ENCODE data around the gene LIMS2. TPM values are rescaled to one million over a fixed set of nuclear protein-coding genes. Genes with fewer than 3 reads are reported as not detected.
A peak's percentile ranks its signal among the peaks of the same experiment; 100 is the strongest.

The LIMS2 gene
- polyA plus RNA-seq, 2 donors: 32.4 to 58.4 TPM

DNA sequence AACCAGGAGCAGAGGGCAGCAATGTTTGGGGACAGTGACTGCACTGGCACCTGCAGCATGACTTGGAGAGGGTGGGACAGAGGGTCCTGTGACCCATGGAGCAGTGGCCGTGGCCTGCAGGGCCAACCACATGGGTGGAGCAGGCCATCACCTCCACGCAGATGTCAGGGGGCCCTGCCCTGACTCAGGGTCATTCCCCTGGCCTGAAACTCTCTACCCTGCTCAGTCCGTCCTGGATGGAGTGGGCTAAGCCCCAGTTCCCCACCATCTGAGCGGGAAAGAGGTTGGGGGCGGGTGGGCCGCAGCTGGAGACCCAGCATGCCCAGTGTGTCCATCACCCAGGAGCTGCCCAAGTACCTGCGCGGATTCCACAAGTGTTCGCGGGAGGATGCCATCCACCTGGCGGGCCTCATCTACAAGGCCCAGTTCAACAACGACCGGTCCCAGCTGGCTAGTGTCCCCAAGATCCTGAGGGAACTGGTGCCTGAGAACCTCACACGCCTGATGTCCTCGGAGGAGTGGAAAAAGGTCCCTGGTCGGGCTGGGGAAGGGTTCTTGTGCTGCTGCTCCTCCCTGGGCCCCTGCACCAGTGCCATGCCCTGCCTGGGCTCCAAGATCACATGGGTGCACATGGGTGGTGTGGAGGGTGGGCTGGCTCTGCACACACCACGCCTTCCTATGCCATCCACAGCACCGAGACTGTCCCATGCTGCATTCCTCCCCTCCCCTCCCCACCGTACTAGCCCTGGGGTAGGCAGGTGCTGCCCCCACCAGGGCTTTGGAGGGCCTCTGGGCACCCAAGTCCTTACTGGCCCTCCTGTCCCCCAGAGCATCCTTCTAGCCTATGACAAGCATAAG lies 39.7 kb downstream of the LIMS2 start:
- WGBS, 2 donors: 89 to 93% methylated on average over 19 of the region's 19 CpGs
- H3K4me1 ChIP-seq (ENCODE audit: control insufficient read depth in 2 of 2, insufficient read depth in 2 of 2, low read length in 1 of 2): peaks cover 15 to 16% of the 10 kb centered on the region in 2 donors
- no peak overlapping the region for H3K4me3 ChIP-seq (ENCODE audit: low read depth in 1 of 2, low read length in 2 of 2)
- H3K27me3 ChIP-seq (ENCODE audit: control insufficient read depth in 1 of 2, insufficient read depth in 2 of 2, low read length in 2 of 2): no peaks in the 10 kb centered on the region
- no peaks in the 10 kb centered on the region for H3K36me3 ChIP-seq (ENCODE audit: control insufficient read depth in 2 of 2, insufficient read depth in 2 of 2, low read length in 1 of 2)
- no peaks in the 10 kb centered on the region for H3K9me3 ChIP-seq (ENCODE audit: control insufficient read depth in 2 of 2, insufficient read depth in 1 of 2, low read depth in 1 of 2, low read length in 1 of 2)
- no peak overlapping the region for H3K27ac ChIP-seq (ENCODE audit: low read depth in 2 of 2, low read length in 1 of 2)

DNA sequence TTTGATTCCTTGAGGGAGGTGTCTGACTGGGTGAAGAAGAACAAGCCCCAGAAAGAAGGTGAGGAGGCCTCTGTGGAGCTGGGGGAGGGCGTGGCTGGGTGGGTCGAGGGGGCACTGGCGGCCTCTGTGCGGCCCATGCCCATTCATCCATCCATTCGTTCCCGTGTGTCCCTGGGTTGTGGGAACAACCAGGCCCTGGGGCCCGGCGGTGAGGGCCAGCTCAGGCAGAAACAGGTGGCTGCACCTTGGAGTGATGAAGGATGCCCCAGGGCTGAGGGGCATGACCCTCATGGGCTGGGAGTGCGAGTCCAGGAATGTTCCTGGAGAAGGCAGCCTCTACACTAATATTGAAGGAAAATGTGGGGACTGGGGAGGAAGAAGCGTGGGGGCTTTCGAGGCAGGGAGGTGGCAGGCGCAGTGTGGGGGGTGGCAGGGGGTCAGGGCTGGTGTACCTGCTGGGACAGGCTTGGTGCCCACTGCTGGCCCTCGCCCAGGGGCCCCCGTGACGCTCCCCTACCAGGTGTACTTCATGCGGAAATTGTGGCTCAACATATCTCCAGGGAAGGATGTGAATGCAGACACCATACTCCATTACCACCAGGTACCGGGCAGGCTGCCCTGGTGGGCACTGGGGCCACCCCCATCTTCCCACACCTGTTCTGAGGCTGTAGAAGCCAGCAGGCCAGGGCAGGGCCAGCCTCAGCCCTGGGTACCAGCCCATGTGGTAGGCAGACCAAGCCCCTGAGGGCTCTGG lies 40.5 kb downstream of the LIMS2 start:
- 85% methylated on average over 17 of the region's 17 CpGs for WGBS, 2 donors
- H3K9me3 ChIP-seq (ENCODE audit: control insufficient read depth in 2 of 2, insufficient read depth in 1 of 2, low read depth in 1 of 2, low read length in 1 of 2): no peaks in the 10 kb centered on the region
- no peaks in the 10 kb centered on the region for H3K36me3 ChIP-seq (ENCODE audit: control insufficient read depth in 2 of 2, insufficient read depth in 2 of 2, low read length in 1 of 2)
- peaks cover 12 to 15% of the 10 kb centered on the region in 2 donors for H3K4me1 ChIP-seq (ENCODE audit: control insufficient read depth in 2 of 2, insufficient read depth in 2 of 2, low read length in 1 of 2)
- H3K27ac ChIP-seq (ENCODE audit: low read depth in 2 of 2, low read length in 1 of 2): no peak overlapping the region
- no peaks in the 10 kb centered on the region for H3K27me3 ChIP-seq (ENCODE audit: control insufficient read depth in 1 of 2, insufficient read depth in 2 of 2, low read length in 2 of 2)
- H3K4me3 ChIP-seq (ENCODE audit: low read depth in 1 of 2, low read length in 2 of 2): no peak overlapping the region

DNA sequence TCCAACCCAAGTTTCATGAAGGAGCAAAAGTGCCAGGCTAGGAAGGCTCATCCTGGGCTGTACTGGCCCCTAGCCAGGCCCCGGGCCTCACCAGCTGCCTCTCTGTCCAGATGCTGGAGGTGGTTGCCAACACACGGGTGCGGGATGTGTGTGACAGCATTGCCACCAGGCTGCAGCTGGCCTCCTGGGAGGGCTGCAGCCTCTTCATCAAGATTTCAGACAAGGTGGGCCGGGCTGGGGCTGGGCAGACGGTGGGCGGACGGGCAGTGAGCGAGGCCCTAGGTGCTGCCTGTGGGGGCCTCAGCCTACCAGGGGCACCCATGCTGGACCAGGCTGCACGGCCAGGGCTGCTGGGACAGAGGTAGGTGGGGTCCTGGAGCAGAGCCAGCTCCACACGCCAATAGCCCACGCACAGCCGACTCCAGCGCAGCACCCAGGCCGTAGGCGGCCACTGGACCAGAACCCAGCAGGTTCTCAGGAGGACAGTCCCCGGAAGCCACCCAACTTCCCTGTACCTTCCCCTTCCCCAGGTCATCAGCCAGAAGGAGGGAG lies 41.2 kb downstream of the LIMS2 start:
- Histone ChIP-seq H3K27me3 (ENCODE audit: control insufficient read depth in 1 of 2, insufficient read depth in 2 of 2, low read length in 2 of 2) (no peaks in the 10 kb centered on the region), H3K4me3 (ENCODE audit: low read depth in 1 of 2, low read length in 2 of 2) (no peak overlapping the region), H3K9me3 (ENCODE audit: control insufficient read depth in 2 of 2, insufficient read depth in 1 of 2, low read depth in 1 of 2, low read length in 1 of 2) (no peaks in the 10 kb centered on the region), H3K4me1 (ENCODE audit: control insufficient read depth in 2 of 2, insufficient read depth in 2 of 2, low read length in 1 of 2) (peaks cover 8 to 13% of the 10 kb centered on the region in 2 donors), H3K27ac (ENCODE audit: low read depth in 2 of 2, low read length in 1 of 2) (peak overlapping the region in 1 of 2 donors; percentile 14), H3K36me3 (ENCODE audit: control insufficient read depth in 2 of 2, insufficient read depth in 2 of 2, low read length in 1 of 2) (no peaks in the 10 kb centered on the region)
- 67 to 77% methylated on average over 16 of the region's 16 CpGs for WGBS, 2 donors

DNA sequence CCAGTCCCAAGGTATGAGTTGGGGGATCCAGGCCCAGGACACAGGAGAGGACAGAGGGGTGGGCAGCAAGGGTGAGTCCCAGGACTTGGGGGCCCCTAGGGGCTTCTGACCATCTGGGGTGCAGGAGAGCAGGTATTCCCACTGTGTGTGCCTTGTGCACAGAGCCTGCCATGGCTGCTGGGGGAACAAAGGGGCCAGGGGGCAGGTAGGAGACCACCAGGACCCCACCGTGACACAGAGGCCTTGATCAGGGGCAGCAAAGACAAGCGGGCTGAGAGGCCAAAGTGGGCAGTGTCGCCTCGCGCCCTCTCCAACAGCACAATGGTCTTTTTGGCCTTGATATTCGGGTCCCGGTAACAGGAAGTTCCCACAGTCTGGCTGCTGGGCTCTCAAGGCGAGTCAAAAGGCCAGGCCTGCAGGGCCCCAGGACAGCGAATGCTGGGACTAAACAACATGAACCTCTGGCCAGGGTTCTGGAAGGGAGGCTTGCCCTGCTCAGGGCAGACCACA lies 41.7 kb downstream of the LIMS2 start:
- Histone ChIP-seq H3K27me3 (ENCODE audit: control insufficient read depth in 1 of 2, insufficient read depth in 2 of 2, low read length in 2 of 2) (no peaks in the 10 kb centered on the region), H3K36me3 (ENCODE audit: control insufficient read depth in 2 of 2, insufficient read depth in 2 of 2, low read length in 1 of 2) (no peaks in the 10 kb centered on the region), H3K9me3 (ENCODE audit: control insufficient read depth in 2 of 2, insufficient read depth in 1 of 2, low read depth in 1 of 2, low read length in 1 of 2) (no peaks in the 10 kb centered on the region), H3K27ac (ENCODE audit: low read depth in 2 of 2, low read length in 1 of 2) (peak overlapping the region in 1 of 2 donors; percentile 14), H3K4me1 (ENCODE audit: control insufficient read depth in 2 of 2, insufficient read depth in 2 of 2, low read length in 1 of 2) (peaks cover 8 to 13% of the 10 kb centered on the region in 2 donors), H3K4me3 (ENCODE audit: low read depth in 1 of 2, low read length in 2 of 2) (no peak overlapping the region)
- 71 to 73% methylated on average over 9 of the region's 9 CpGs for WGBS, 2 donors

DNA sequence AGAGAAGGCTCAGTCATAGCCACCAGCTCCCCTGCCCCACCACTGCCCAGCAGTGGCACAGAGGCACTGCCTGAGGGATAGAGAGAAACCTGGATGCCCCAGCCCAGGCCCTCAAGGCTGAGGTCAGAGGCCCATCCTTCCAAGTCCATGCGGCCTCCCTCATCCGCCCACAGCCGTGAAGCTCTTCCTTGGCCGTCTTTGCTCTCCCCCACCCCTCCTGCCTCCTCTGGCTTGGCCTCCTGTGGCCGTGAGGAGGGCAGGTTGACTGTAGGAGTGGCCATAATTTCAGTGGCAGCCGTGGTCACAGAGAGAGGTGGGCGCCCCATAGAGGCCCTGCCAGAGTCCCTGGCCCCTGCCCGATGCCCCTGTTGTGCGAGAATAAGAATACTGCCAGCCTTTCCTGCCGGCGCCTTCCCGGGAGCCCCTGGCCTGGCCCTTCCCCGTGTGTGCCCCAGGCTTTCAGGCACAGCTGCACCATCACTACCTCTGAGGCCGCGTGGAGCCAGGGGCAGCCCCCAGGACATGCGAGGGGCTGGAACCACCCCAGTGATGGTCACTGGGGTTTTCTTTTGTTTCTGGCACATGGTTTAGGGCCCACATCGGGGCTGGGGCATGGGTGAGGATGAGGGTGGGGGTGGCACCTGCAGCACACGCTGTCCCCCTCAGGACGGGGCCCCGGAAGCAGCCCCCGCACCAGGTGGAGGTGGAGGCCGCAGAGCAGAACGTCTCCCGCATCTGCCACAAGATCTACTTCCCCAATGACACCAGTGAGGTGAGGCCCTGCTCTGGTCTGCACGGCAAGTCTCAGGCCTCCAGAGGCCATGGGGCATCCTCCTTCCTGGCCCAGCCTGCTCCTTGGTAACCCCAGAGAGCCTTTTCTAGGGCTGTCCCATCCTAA lies 42.5 kb downstream of the LIMS2 start:
- no peak overlapping the region for H3K27ac ChIP-seq (ENCODE audit: low read depth in 2 of 2, low read length in 1 of 2)
- H3K4me1 ChIP-seq (ENCODE audit: control insufficient read depth in 2 of 2, insufficient read depth in 2 of 2, low read length in 1 of 2): peaks cover 5 to 8% of the 10 kb centered on the region in 2 donors
- H3K36me3 ChIP-seq (ENCODE audit: control insufficient read depth in 2 of 2, insufficient read depth in 2 of 2, low read length in 1 of 2): no peaks in the 10 kb centered on the region
- WGBS, 2 donors: 79 to 82% methylated on average over 24 to 25 of the region's 25 CpGs
- H3K4me3 ChIP-seq (ENCODE audit: low read depth in 1 of 2, low read length in 2 of 2): no peak overlapping the region
- H3K27me3 ChIP-seq (ENCODE audit: control insufficient read depth in 1 of 2, insufficient read depth in 2 of 2, low read length in 2 of 2): no peaks in the 10 kb centered on the region
- no peaks in the 10 kb centered on the region for H3K9me3 ChIP-seq (ENCODE audit: control insufficient read depth in 2 of 2, insufficient read depth in 1 of 2, low read depth in 1 of 2, low read length in 1 of 2)

DNA sequence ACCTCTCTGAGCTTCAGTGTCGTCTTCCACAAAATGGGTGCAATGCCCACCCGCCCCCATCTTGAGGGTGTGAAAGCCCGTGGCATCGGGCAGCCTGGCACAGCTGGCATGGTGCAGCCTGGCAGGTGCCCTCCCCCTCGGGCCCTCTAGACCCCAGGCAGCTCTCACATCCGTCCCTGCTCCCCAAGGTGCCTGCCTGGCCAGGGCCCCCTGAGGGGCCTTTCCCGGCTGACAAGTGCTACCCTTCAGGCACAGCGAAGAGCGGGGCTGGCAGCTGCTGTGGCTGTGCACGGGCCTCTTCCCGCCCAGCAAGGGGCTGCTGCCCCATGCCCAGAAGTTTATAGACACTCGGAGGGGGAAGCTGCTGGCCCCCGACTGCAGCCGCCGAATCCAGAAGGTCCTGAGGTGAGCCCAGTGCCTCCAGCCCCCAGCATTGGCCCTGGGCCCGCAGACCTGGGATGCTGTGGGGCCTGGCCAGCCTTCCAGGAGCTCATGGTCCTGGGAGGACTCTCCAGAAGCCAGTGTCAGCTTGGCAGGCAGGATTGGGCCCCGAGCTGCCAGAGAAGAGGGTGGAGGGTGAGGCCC lies 43.2 kb downstream of the LIMS2 start:
- H3K27me3 ChIP-seq (ENCODE audit: control insufficient read depth in 1 of 2, insufficient read depth in 2 of 2, low read length in 2 of 2): no peaks in the 10 kb centered on the region
- H3K27ac ChIP-seq (ENCODE audit: low read depth in 2 of 2, low read length in 1 of 2): no peak overlapping the region
- H3K36me3 ChIP-seq (ENCODE audit: control insufficient read depth in 2 of 2, insufficient read depth in 2 of 2, low read length in 1 of 2): no peaks in the 10 kb centered on the region
- H3K4me3 ChIP-seq (ENCODE audit: low read depth in 1 of 2, low read length in 2 of 2): no peak overlapping the region
- peaks cover 3% of the 10 kb centered on the region in 2 donors for H3K4me1 ChIP-seq (ENCODE audit: control insufficient read depth in 2 of 2, insufficient read depth in 2 of 2, low read length in 1 of 2)
- 84 to 86% methylated on average over 17 of the region's 17 CpGs for WGBS, 2 donors
- no peaks in the 10 kb centered on the region for H3K9me3 ChIP-seq (ENCODE audit: control insufficient read depth in 2 of 2, insufficient read depth in 1 of 2, low read depth in 1 of 2, low read length in 1 of 2)

DNA sequence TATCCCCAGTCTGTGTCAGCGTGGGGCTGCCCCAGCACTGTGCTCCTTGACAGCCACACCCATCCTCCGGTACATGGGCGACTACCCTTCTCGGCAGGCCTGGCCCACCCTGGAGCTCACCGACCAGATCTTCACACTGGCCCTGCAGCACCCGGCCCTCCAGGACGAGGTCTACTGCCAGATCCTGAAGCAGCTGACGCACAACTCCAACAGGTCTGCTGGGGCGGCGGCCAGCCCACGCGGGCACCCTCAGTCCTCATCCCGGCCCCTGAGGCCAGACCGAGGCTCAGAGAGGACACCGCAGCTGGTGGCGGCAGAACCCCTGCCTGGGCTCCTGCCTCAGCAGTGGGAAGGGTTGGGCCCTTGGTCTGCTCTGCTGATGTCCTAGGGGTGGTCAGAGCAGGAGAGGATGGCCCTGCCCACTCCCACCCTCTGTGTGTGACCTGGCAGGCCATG lies 43.8 kb downstream of the LIMS2 start:
- H3K36me3 ChIP-seq (ENCODE audit: control insufficient read depth in 2 of 2, insufficient read depth in 2 of 2, low read length in 1 of 2): no peaks in the 10 kb centered on the region
- H3K27ac ChIP-seq (ENCODE audit: low read depth in 2 of 2, low read length in 1 of 2): no peak overlapping the region
- H3K27me3 ChIP-seq (ENCODE audit: control insufficient read depth in 1 of 2, insufficient read depth in 2 of 2, low read length in 2 of 2): no peaks in the 10 kb centered on the region
- peaks cover 3% of the 10 kb centered on the region in 2 donors for H3K4me1 ChIP-seq (ENCODE audit: control insufficient read depth in 2 of 2, insufficient read depth in 2 of 2, low read length in 1 of 2)
- H3K4me3 ChIP-seq (ENCODE audit: low read depth in 1 of 2, low read length in 2 of 2): no peak overlapping the region
- WGBS, 2 donors: 82 to 86% methylated on average over 16 of the region's 16 CpGs
- no peaks in the 10 kb centered on the region for H3K9me3 ChIP-seq (ENCODE audit: control insufficient read depth in 2 of 2, insufficient read depth in 1 of 2, low read depth in 1 of 2, low read length in 1 of 2)

DNA sequence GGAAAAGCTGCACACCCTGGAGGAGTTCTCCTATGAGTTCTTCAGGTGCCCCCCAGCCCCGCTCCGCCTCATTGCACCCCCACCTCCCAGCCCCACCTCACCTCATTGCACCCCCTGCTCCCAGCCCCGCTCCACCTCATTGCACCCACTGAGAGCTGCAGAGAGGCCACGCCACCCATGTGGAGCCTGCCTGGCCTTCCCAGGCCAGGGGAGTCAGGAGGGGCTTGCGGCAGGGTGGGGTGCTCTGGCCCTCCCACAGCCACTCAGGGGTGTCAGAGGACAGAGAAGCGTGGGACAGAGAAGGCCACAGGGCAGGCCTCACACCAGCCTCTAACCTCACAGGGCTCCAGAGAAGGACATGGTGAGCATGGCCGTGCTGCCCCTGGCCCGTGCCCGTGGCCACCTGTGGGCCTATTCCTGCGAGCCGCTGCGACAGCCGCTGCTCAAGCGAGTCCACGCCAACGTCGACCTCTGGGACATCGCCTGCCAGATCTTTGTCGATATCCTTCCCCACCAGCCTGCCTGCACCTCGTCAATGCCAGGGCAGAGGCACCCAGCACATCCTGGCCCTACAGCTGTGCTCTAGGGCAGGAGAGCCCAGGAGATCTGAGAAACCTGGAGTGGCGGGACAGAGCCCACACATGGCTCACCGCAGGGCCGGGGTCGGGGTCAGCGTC lies 44.3 kb downstream of the LIMS2 start:
- H3K4me1 ChIP-seq (ENCODE audit: control insufficient read depth in 2 of 2, insufficient read depth in 2 of 2, low read length in 1 of 2): peaks cover 0 to 3% of the 10 kb centered on the region in 2 donors
- no peak overlapping the region for H3K27ac ChIP-seq (ENCODE audit: low read depth in 2 of 2, low read length in 1 of 2)
- H3K4me3 ChIP-seq (ENCODE audit: low read depth in 1 of 2, low read length in 2 of 2): no peak overlapping the region
- WGBS, 2 donors: 89 to 91% methylated on average over 24 to 25 of the region's 25 CpGs
- no peaks in the 10 kb centered on the region for H3K9me3 ChIP-seq (ENCODE audit: control insufficient read depth in 2 of 2, insufficient read depth in 1 of 2, low read depth in 1 of 2, low read length in 1 of 2)
- no peaks in the 10 kb centered on the region for H3K27me3 ChIP-seq (ENCODE audit: control insufficient read depth in 1 of 2, insufficient read depth in 2 of 2, low read length in 2 of 2)
- no peaks in the 10 kb centered on the region for H3K36me3 ChIP-seq (ENCODE audit: control insufficient read depth in 2 of 2, insufficient read depth in 2 of 2, low read length in 1 of 2)
